CD4-positive, alpha-beta memory T cell (primary cell): ENCODE data around the gene YLPM1. TPM values are rescaled to one million over a fixed set of nuclear protein-coding genes. Genes with fewer than 3 reads are reported as not detected.

ENCODE experiments used
- CTCF ChIA-PET: fragments of 350-600 bp; sonication (Branson Sonifier 250); formaldehyde crosslinking; loops from one replicate; lab custom pipeline; 2021; ENCODE audit warnings: inconsistent platforms; ENCODE audit not compliant: partially characterized antibody; lab: Charles Lee
- POLR2A ChIA-PET: fragments of 350-600 bp; sonication (Branson Sonifier 250); formaldehyde crosslinking; loops from one replicate; lab custom pipeline; 2021; ENCODE audit not compliant: partially characterized antibody; lab: Charles Lee
- DNase-seq, 5 donors: peaks; one replicate each; pipeline versions ENCODE4 v3.0.0 to v3.0.0-alpha.2; 2020 to 2022; ENCODE audit warnings: mixed read lengths in 1 of 5
- H3K27ac ChIP-seq: one replicate; pipeline ENCODE4 v1.7.0; 2013; ENCODE audit warnings: low read depth, low read length
- H3K27me3 ChIP-seq: 2 replicates; pipeline ENCODE4 v1.7.0; 2013; ENCODE audit warnings: mild to moderate bottlenecking, low read length, moderate library complexity; ENCODE audit not compliant: insufficient read depth
- H3K36me3 ChIP-seq: 2 replicates; pipeline ENCODE4 v1.7.0; 2013; ENCODE audit warnings: mild to moderate bottlenecking, low read length, moderate library complexity; ENCODE audit not compliant: insufficient read depth
- H3K4me1 ChIP-seq: 2 replicates; pipeline ENCODE4 v1.7.0; 2013; ENCODE audit warnings: mild to moderate bottlenecking, low read length, moderate library complexity; ENCODE audit not compliant: insufficient read depth
- H3K4me3 ChIP-seq, 2 donors: one replicate each; pipeline ENCODE4 v1.7.0; 2013; ENCODE audit warnings: low read length in 2 of 2, mild to moderate bottlenecking in 1 of 2
- H3K9me3 ChIP-seq, 2 donors: one replicate each; pipeline ENCODE4 v1.7.0; 2013; ENCODE audit warnings: low read length in 2 of 2, control low read depth in 1 of 2; ENCODE audit not compliant: control insufficient read depth in 1 of 2
- H3K27ac Mint-ChIP-seq, 7 donors: one replicate each; pipeline ENCODE4 v1.8.0; 2020 to 2021; ENCODE audit warnings: mixed read lengths in 7 of 7, mild to moderate bottlenecking in 6 of 7, inconsistent platforms in 3 of 7, moderate library complexity in 3 of 7
- H3K27me3 Mint-ChIP-seq, 2 donors: one replicate each; pipeline ENCODE4 v1.8.0; 2020 to 2021; ENCODE audit warnings: mixed read lengths in 2 of 2
- H3K36me3 Mint-ChIP-seq, 2 donors: one replicate each; pipeline ENCODE4 v1.8.0; 2020 to 2021; ENCODE audit warnings: mixed read lengths in 2 of 2, inconsistent platforms in 1 of 2, mild to moderate bottlenecking in 1 of 2
- H3K4me1 Mint-ChIP-seq, 4 donors: one replicate each; pipeline ENCODE4 v1.8.0; 2020 to 2021; ENCODE audit warnings: mixed read lengths in 4 of 4, mild to moderate bottlenecking in 1 of 4
- H3K4me3 Mint-ChIP-seq, 8 donors: one replicate each; pipeline ENCODE4 v1.8.0; 2020 to 2021; ENCODE audit warnings: mixed read lengths in 8 of 8, mild to moderate bottlenecking in 7 of 8, moderate library complexity in 6 of 8, inconsistent platforms in 3 of 8
- H3K9me3 Mint-ChIP-seq, 8 donors: one replicate each; pipeline ENCODE4 v1.8.0; 2020 to 2021; ENCODE audit warnings: mixed read lengths in 8 of 8, mild to moderate bottlenecking in 5 of 8, inconsistent platforms in 3 of 8, moderate library complexity in 1 of 8
- intact Hi-C: fragments of 100-400 bp; cut with micrococcal nuclease; formaldehyde crosslinking; loops from one replicate; pipeline ENCODE4 v1.15.1; 2023
- polyA plus RNA-seq, 2 donors: library from polyadenylated mRNA; unstranded; fragments of 300-500 nt; fragmentation: Illumina TruSeq; gene quantifications; one replicate each; pipeline ENCODE4 v1.2.3, GENCODE V29; 2021
- total RNA-seq, 2 experiments: library from RNA; stranded (reverse); gene quantifications; one replicate each; pipeline ENCODE4 v1.2.3, GENCODE V29; 2021

Gene YLPM1
- total and polyA plus RNA-seq, 4 experiments from 2014 or later = 2.5 to 90.3 (median 52.3) TPM

DNA sequence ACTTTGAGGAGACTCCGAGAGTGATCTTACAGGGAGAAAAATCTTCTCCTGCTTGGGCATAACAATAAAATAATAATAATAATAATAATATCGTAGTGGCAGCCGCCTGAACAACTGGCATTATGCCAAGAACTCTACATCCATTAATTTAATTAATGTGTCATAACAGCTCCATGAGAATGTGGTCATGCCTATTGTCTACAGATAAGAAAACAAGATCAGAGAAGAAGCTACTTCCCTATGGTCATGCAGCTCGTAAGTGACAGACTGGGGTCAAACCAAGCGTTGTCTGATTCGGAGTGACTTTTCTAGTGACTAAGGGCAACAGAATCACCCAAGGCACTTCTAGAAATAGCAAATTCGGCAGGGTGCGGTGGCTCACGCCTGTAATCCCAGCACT is 101.1 kb downstream of the YLPM1 start:
- ChIA-PET POLR2A (no interaction called here), CTCF (interaction anchor here (2.1 to 15.0 kb wide), 6 partner anchors 13 to 227 kb away, joined by 8 to 677 read pairs (median 106); partner anchors contain the start of genes DLST and PROX2)
- intact Hi-C loops = no loop called here
- no peak overlapping the region for H3K27ac ChIP-seq
- no peak overlapping the region for H3K4me3 Mint-ChIP-seq
- no peak for DNase-seq
- H3K4me1 ChIP-seq = peaks cover 22% of the 10 kb centered on the region
- peaks cover 21 to 33% (median 23%) of the 10 kb centered on the region in 4 donors for H3K4me1 Mint-ChIP-seq
- no peaks in the 10 kb centered on the region for H3K27me3 Mint-ChIP-seq
- no peaks in the 10 kb centered on the region for H3K36me3 Mint-ChIP-seq
- H3K27ac Mint-ChIP-seq = no peak overlapping the region
- no peaks in the 10 kb centered on the region for H3K36me3 ChIP-seq
- no peaks in the 10 kb centered on the region for H3K9me3 Mint-ChIP-seq
- no peaks in the 10 kb centered on the region for H3K9me3 ChIP-seq
- no peak overlapping the region for H3K4me3 ChIP-seq
- H3K27me3 ChIP-seq = no peaks in the 10 kb centered on the region

DNA sequence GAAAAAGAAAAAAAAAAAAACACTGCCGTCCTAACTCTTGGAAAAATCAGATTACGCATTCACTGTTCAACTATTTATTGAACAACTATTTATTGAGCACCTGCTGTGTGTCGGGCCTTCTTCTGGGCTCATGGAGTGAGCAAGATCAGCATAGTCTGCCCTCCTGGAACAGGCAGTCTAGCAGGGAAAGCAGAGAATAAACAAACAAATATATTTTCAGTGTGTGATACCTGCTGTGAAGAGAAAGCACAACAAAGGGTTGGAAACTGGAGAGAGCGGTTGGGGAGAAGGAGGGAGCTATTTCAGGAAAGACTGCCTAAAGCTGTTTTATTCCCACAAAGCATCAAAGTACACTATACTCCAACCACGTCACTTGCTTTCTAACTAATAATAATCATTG is 102.0 kb downstream of the YLPM1 start:
- no peaks in the 10 kb centered on the region for H3K9me3 ChIP-seq
- ChIA-PET POLR2A (interaction anchor here (0.7 kb wide), 1 partner anchor 41 kb away, joined by 4 read pairs; no protein-coding TSS in a partner anchor), CTCF (interaction anchor here (8.7 to 15.0 kb wide), 5 partner anchors 12 to 222 kb away, joined by 84 to 677 read pairs (median 121); partner anchors contain the start of genes DLST and PROX2)
- Mint-ChIP-seq H3K4me1 (peaks cover 21 to 33% (median 23%) of the 10 kb centered on the region in 4 donors), H3K9me3 (no peaks in the 10 kb centered on the region), H3K4me3 (no peak overlapping the region), H3K27ac (peak overlapping the region in 1 of 7 donors; percentile 62), H3K27me3 (no peaks in the 10 kb centered on the region), H3K36me3 (no peaks in the 10 kb centered on the region)
- intact Hi-C loops = no loop called here
- no peak overlapping the region for H3K27ac ChIP-seq
- H3K36me3 ChIP-seq = no peaks in the 10 kb centered on the region
- no peak for DNase-seq
- no peak overlapping the region for H3K4me3 ChIP-seq
- H3K4me1 ChIP-seq = peaks cover 22% of the 10 kb centered on the region
- H3K27me3 ChIP-seq = no peaks in the 10 kb centered on the region

DNA sequence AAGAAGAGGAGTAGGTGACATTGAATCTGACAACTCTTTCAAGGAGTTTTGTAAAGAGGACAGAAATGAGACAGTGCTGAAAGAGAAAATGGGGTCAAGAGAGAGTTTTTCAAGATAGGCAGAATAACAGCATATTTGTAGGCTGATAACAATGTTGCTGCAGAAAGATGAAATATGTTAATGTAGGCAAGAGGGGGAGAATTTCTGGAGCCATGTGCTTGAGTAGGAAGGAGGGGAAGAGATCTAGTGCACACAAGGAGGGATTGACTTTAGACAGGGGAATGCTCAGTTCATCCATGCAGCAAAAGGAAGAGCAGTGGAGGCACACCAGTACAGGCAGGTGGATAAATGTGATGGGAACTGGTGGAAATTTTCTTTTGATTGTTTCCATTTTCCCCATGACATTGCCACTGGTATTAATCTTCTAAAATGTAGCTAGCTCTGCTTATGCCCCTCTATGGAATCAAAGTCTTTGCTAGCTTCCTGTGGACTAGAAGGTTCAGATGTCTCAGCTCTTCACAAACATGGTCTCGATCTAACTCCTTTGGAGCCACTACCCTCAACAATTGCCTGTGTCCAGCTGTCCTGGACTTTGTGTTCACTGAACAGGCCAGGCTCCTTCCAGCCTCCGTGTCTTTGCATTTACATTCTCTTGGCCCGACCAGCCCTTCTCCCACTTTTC is 103.7 kb downstream of the YLPM1 start:
- peak overlapping the region in 7 of 8 donors; percentile 0 to 77 (median 39) for H3K4me3 Mint-ChIP-seq
- CTCF ChIA-PET = interaction anchor here (0.6 to 19.5 kb wide), 7 partner anchors 7 to 221 kb away, joined by 3 to 253 read pairs (median 3); partner anchors contain the start of gene PROX2
- no peaks in the 10 kb centered on the region for H3K36me3 ChIP-seq
- H3K27me3 Mint-ChIP-seq = no peaks in the 10 kb centered on the region
- H3K4me1 ChIP-seq = peaks cover 16% of the 10 kb centered on the region
- no peaks in the 10 kb centered on the region for H3K9me3 Mint-ChIP-seq
- H3K4me1 Mint-ChIP-seq = peaks cover 18 to 25% (median 21%) of the 10 kb centered on the region in 4 donors
- H3K27ac ChIP-seq = no peak overlapping the region
- no peaks in the 10 kb centered on the region for H3K9me3 ChIP-seq
- no peaks in the 10 kb centered on the region for H3K36me3 Mint-ChIP-seq
- H3K27ac Mint-ChIP-seq = peak overlapping the region; percentile 42 to 91 (median 62)
- DNase-seq = no peak
- H3K27me3 ChIP-seq = no peaks in the 10 kb centered on the region
- H3K4me3 ChIP-seq = no peak overlapping the region
- intact Hi-C loops = loop anchor here (2.0 kb wide), 1 partner anchor 14 kb away; the partner anchor contains the start of gene DLST
- POLR2A ChIA-PET = interaction anchor here (1.2 to 8.8 kb wide), 4 partner anchors 10 to 137 kb away, joined by 3 to 94 read pairs (median 6); partner anchors contain the start of genes DLST and PROX2

DNA sequence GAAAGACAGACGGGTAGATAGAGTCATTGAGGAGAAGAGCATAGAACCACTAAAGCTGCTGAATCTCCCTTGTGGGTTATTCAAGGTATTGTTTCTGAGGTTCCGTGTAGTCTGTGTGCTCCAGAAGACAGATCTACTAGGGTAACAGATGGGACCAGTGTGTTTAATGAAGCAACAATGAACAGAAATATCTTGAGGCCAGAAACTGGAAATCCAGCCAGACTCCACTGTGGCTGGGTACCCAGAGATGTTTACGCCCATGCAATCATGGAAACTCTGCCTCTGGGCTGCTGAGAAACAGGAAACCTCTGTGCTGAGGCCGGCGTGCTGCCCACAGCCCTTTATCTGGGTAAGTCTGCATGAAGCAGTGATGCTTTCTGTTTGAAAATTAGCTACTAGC is 104.6 kb downstream of the YLPM1 start:
- Histone ChIP-seq H3K27ac (no peak overlapping the region), H3K27me3 (no peaks in the 10 kb centered on the region), H3K4me3 (no peak overlapping the region), H3K36me3 (no peaks in the 10 kb centered on the region), H3K4me1 (peaks cover 16% of the 10 kb centered on the region), H3K9me3 (no peaks in the 10 kb centered on the region)
- peak overlapping the region; percentile 28 to 88 (median 59) for H3K27ac Mint-ChIP-seq
- ChIA-PET POLR2A (interaction anchor here (0.6 to 8.8 kb wide), 7 partner anchors 9 to 137 kb away, joined by 3 to 94 read pairs (median 4); partner anchors contain the start of genes DLST, PROX2 and YLPM1), CTCF (interaction anchor here (0.8 to 19.5 kb wide), 9 partner anchors 8 to 221 kb away, joined by 3 to 253 read pairs (median 4); partner anchors contain the start of gene PROX2)
- H3K4me1 Mint-ChIP-seq = peaks cover 18 to 25% (median 21%) of the 10 kb centered on the region in 4 donors
- H3K4me3 Mint-ChIP-seq = peak overlapping the region in 7 of 8 donors; percentile 21 to 77 (median 56)
- DNase-seq = peak; percentile 41 to 66 (median 47)
- no peaks in the 10 kb centered on the region for H3K27me3 Mint-ChIP-seq
- no peaks in the 10 kb centered on the region for H3K9me3 Mint-ChIP-seq
- H3K36me3 Mint-ChIP-seq = no peaks in the 10 kb centered on the region
- intact Hi-C loops = loop anchor here (2.0 kb wide), 1 partner anchor 13 kb away; the partner anchor contains the start of gene DLST

DNA sequence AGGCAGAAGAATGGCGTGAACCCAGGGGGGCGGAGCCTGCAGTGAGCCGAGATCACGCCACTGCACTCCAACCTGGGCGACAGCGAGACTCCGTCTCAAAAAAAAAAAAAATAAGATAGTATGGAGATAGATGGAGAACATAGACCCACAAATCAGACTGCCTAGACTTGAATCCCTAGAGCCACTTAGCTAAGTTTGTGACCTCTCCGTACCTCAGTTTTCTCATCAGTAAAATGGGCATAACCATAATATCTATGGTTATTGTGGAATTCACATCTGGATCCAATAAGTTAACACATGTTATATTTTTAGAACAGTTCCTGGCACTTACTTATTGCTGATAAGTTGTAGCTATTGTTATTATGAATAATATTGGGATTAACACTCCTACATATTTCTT is 105.6 kb downstream of the YLPM1 start:
- H3K9me3 Mint-ChIP-seq = no peaks in the 10 kb centered on the region
- Histone ChIP-seq H3K9me3 (no peaks in the 10 kb centered on the region), H3K27me3 (no peaks in the 10 kb centered on the region), H3K4me1 (peaks cover 16% of the 10 kb centered on the region), H3K36me3 (no peaks in the 10 kb centered on the region), H3K4me3 (no peak overlapping the region), H3K27ac (no peak overlapping the region)
- peaks cover 19 to 28% (median 23%) of the 10 kb centered on the region in 4 donors for H3K4me1 Mint-ChIP-seq
- ChIA-PET POLR2A (interaction anchor here (1.4 to 8.8 kb wide), 3 partner anchors 8 to 106 kb away, joined by 6 to 94 read pairs (median 9); partner anchors contain the start of genes DLST, PROX2 and YLPM1), CTCF (interaction anchor here (1.5 to 19.5 kb wide), 6 partner anchors 7 to 40 kb away, joined by 3 to 253 read pairs (median 12); partner anchors contain the start of gene PROX2)
- H3K4me3 Mint-ChIP-seq = no peak overlapping the region
- H3K27me3 Mint-ChIP-seq = no peaks in the 10 kb centered on the region
- no peak for DNase-seq
- intact Hi-C loops = no loop called here
- H3K27ac Mint-ChIP-seq = no peak overlapping the region
- H3K36me3 Mint-ChIP-seq = no peaks in the 10 kb centered on the region

DNA sequence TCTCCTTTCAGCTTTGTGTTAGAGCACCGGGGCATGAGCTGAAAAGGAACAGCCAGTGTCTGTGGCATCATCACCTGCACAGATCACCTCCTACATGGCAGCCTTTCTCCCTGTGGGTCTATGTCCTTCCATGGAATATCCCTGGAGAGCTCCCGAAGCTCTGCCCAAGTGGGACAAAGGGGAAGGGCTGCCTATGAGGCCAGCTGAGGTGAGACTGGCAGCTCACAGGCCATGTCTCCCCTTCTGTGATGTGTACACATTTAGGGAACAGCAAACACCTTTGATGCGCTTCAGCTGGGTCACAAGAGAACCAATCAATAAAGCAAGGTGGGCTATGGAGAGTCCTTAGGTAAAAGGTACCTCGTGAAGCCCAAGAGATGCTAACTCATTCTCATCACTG is 108.7 kb downstream of the YLPM1 start:
- POLR2A ChIA-PET = interaction anchor here (0.9 to 8.8 kb wide), 4 partner anchors 11 to 17 kb away, joined by 3 to 94 read pairs (median 5); partner anchors contain the start of gene DLST
- H3K4me3 ChIP-seq = no peak overlapping the region
- no peak for DNase-seq
- Mint-ChIP-seq H3K9me3 (no peaks in the 10 kb centered on the region), H3K4me1 (peaks cover 23 to 39% (median 30%) of the 10 kb centered on the region in 4 donors), H3K27me3 (no peaks in the 10 kb centered on the region), H3K4me3 (no peak overlapping the region), H3K27ac (peak overlapping the region in 1 of 7 donors; percentile 57), H3K36me3 (no peaks in the 10 kb centered on the region)
- no peaks in the 10 kb centered on the region for H3K9me3 ChIP-seq
- intact Hi-C loops = no loop called here
- no peak overlapping the region for H3K27ac ChIP-seq
- peaks cover 30% of the 10 kb centered on the region for H3K4me1 ChIP-seq
- CTCF ChIA-PET = interaction anchor here (0.9 to 19.5 kb wide), 7 partner anchors 9 to 35 kb away, joined by 3 to 253 read pairs (median 6); no protein-coding TSS in a partner anchor
- no peaks in the 10 kb centered on the region for H3K36me3 ChIP-seq
- no peaks in the 10 kb centered on the region for H3K27me3 ChIP-seq
